Thoracic aorta (tissue), 2 donors: ENCODE measurements around the gene ARHGAP33. TPM values are rescaled to one million over a fixed set of nuclear protein-coding genes. Genes with fewer than 3 reads are reported as not detected.

ENCODE experiments used
- ATAC-seq: fragments of 150-250 bp; one replicate; pipeline ENCODE4 v1.8.0; 2017; ENCODE audit warnings: low read depth; ENCODE audit not compliant: insufficient number of reproducible peaks, low FRiP score
- DNase-seq: peaks from one replicate; pipeline ENCODE4 v3.0.0-alpha.2; 2020; ENCODE audit warnings: low spot score
- H3K27ac ChIP-seq, 2 donors: fragments of 200-600 bp; sonication (generic); 1 replicate in 1 of 2; 2 replicates in 1 of 2; pipeline ENCODE4 v1.5.1; 2016; ENCODE audit warnings: mild to moderate bottlenecking in 2 of 2, moderate library complexity in 2 of 2
- H3K27me3 ChIP-seq: fragments of 200-600 bp; sonication (generic); replicated peaks from 2 replicates; pipeline ENCODE4 v1.6.0; 2016; ENCODE audit warnings: mild to moderate bottlenecking; ENCODE audit not compliant: insufficient read depth
- H3K36me3 ChIP-seq: fragments of 200-600 bp; sonication (generic); one replicate; pipeline ENCODE4 v1.5.1; 2016
- H3K4me1 ChIP-seq, 2 donors: fragments of 200-600 bp; sonication (generic); 1 replicate in 1 of 2; 2 replicates in 1 of 2; pipeline versions ENCODE4 v1.5.1 to v1.6.0; 2016; ENCODE audit warnings: low read depth in 2 of 2, mild to moderate bottlenecking in 1 of 2; ENCODE audit not compliant: control insufficient read depth in 1 of 2
- H3K4me3 ChIP-seq: fragments of 200-600 bp; sonication (generic); 2 replicates; pipeline ENCODE4 v1.5.1; 2016; ENCODE audit warnings: mild to moderate bottlenecking
- H3K9me3 ChIP-seq: fragments of 200-600 bp; sonication (generic); 2 replicates; pipeline ENCODE4 v1.5.1; 2016
- CTCF ChIP-seq: fragments of 200-600 bp; sonication (generic); IDR thresholded peaks from one replicate; pipeline ENCODE4 v1.5.1; 2019; ENCODE audit warnings: antibody characterized with exemption
- total RNA-seq, 2 donors: library from RNA; depleted of rRNA; stranded (reverse); fragments of >200 nt; gene quantifications; one replicate each; pipeline versions ENCODE4 v1.1.0 to v1.2.3, GENCODE V29; 2016

ARHGAP33 gene
- total RNA-seq, 2 donors from 2014 or later: 15.4 to 30.7 TPM

DNA sequence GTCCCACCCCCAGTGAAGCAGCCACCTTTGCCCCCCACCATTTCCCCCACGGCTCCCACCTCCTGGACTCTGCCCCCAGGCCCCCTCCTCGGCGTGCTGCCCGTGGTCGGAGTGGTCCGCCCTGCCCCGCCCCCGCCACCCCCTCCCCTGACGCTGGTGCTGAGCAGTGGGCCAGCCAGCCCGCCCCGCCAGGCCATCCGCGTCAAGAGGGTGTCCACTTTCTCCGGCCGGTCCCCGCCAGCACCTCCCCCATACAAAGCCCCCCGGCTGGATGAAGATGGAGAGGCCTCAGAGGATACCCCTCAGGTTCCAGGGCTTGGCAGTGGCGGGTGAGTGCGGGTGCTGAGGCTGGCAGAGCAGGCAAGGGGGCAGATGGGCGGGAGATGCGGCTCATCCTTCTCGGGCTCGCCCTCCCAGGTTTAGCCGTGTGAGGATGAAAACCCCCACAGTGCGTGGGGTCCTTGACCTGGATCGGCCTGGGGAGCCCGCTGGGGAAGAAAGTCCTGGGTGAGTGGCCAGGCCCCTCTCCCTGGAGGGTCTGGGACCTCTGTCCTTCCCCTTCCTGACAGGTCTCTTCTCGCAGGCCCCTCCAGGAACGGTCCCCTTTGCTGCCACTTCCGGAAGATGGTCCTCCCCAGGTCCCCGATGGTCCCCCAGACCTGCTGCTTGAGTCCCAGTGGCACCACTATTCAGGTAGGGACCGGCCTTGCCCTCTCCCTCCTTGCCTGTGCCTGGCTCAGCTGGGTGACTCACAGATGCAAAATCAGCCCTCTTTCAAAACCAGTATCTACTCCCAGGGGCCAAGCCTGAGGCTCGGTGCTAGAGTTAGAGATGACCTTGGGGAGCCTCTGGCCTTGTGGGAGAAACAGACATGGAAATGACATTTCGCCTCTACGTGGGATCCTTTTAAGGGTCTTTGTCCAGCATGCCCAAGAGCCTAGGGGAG is 41.9 kb upstream of the ARHGAP33 start:
- Histone ChIP-seq H3K27ac (no peak overlapping the region), H3K9me3 (no peaks in the 10 kb centered on the region), H3K36me3 (peaks cover 70% of the 10 kb centered on the region), H3K4me1 (no peaks in the 10 kb centered on the region), H3K4me3 (no peak overlapping the region), H3K27me3 (no peaks in the 10 kb centered on the region)
- no peak for TF ChIP-seq CTCF
- DNase-seq: no peak
- no peak for ATAC-seq

GRCh38 chr19:35734273-35734672 is 41.1 kb upstream of the ARHGAP33 start:
- no peaks in the 10 kb centered on the region for H3K9me3 ChIP-seq
- no peak overlapping the region for H3K27ac ChIP-seq
- H3K4me3 ChIP-seq: no peak overlapping the region
- H3K36me3 ChIP-seq: peaks cover 68% of the 10 kb centered on the region
- no peaks in the 10 kb centered on the region for H3K27me3 ChIP-seq
- no peak for ATAC-seq
- peaks cover 0 to under 1% of the 10 kb centered on the region in 2 donors for H3K4me1 ChIP-seq
- no peak for TF ChIP-seq CTCF
- DNase-seq: no peak

DNA sequence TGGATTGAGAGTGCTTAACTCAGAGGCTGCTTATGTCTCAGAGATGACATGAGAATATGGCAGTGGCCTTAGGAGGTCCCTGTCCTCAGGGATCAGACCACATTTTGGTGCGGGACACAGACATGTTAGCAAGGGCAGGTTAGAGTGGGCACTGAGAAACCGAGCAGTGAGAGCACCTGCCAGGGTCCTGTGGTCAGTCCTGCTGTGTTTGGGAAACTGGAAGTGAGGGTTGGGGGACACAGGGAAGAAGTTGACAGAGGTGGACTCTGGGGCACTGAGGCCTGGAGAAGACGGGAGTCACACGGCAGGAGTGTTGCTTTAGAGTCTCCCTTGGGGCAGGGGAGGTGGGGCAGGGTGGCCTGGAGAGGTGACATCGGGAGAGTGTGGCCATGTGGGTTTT is 40.5 kb upstream of the ARHGAP33 start:
- H3K4me1 ChIP-seq: peaks cover 0 to 7% of the 10 kb centered on the region in 2 donors
- no peaks in the 10 kb centered on the region for H3K27me3 ChIP-seq
- H3K9me3 ChIP-seq: no peaks in the 10 kb centered on the region
- no peak overlapping the region for H3K4me3 ChIP-seq
- ATAC-seq: no peak
- no peak for TF ChIP-seq CTCF
- no peak for DNase-seq
- H3K27ac ChIP-seq: no peak overlapping the region
- H3K36me3 ChIP-seq: peaks cover 62% of the 10 kb centered on the region

DNA sequence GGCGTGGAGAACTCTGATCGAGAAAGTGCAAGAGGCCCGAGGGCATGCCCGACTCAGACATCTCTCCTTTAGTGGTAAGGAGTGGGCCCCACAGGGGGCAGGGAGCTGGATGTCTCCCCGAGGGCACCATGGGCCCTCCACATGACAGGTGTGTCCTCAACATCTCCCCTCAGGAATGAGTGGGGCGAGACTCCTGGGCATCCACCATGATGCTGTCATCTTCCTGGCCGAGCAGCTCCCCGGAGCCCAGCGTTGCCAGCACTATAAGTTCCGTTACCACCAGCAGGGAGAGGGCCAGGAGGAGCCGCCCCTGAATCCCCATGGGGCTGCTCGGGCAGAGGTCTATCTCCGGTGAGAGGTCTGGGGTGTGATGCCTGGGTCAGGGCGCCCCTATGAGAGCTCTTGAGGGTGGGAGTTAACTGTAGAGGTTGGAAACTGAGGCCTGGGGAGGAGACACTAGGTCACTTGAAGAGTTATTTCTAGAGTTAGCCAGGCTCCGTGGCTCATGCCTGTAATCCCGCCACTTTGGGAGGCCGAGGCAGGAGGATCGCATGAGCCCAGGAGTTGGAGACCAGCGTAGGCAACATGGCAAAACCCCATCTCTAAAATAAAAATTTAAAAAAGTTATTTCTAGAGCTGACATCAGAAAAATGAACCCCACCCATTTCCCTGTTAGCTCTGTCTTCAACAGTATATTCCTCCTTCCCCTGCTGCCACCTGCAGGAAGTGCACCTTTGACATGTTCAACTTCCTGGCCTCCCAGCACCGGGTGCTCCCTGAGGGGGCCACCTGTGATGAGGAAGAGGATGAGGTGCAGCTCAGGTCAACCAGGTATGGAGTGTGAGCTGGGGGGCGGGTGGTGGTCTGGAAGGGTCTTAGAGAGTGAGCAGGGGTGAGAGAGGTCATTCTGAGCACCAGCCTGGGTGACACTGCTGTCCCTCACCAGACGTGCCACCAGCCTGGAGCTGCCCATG is 38.2 kb upstream of the ARHGAP33 start:
- peaks cover 0 to 15% of the 10 kb centered on the region in 2 donors for H3K4me1 ChIP-seq
- H3K4me3 ChIP-seq: no peak overlapping the region
- no peak overlapping the region for H3K27ac ChIP-seq
- H3K36me3 ChIP-seq: peaks cover 43% of the 10 kb centered on the region
- no peaks in the 10 kb centered on the region for H3K27me3 ChIP-seq
- no peak for TF ChIP-seq CTCF
- H3K9me3 ChIP-seq: no peaks in the 10 kb centered on the region
- DNase-seq (no peak), ATAC-seq (no peak)
